ENCODE data around the gene B3GALT5. TPM values are rescaled to one million over a fixed set of nuclear protein-coding genes. Genes with fewer than 3 reads are reported as not detected.

The B3GALT5 gene
- total RNA-seq, 3 donors from 2014 or later = 2.3 to 2.9 TPM; not detected in 1

DNA sequence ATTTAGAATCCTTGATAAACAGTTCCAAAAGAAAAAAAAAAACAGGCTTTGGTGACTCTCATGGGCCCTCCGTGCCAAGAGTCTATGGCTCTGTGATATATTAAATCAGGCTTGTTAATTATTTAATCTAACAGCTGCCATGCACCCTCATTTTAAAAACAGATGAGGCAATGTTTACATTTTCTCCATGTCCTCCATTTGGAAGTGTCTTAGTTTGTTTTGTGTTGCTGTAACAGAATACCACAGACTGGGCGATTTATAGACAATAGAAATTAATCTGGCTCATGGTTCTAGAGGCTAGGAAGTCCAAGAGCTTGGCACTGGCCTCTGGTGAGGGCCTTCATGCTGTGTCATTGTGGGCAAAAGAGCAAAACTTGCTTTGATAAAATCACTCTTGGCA is 58.0 kb downstream of the B3GALT5 start:
- Histone ChIP-seq H3K9me3 (no peaks in the 10 kb centered on the region), H3K4me1 (no peaks in the 10 kb centered on the region), H3K4me3 (no peak overlapping the region), H3K27ac (peak overlapping the region in 1 of 2 donors; percentile 25), H3K27me3 (no peaks in the 10 kb centered on the region), H3K36me3 (no peaks in the 10 kb centered on the region)
- no peak for TF ChIP-seq POLR2AphosphoS5 (IDR thresholded peaks at IDR 0.05)
- no peak for DNase-seq (ENCODE audit: low spot score in 2 of 2)
- intact Hi-C loops (cut with DNase I; ENCODE audit: low total_unique reads) = no loop called here

DNA sequence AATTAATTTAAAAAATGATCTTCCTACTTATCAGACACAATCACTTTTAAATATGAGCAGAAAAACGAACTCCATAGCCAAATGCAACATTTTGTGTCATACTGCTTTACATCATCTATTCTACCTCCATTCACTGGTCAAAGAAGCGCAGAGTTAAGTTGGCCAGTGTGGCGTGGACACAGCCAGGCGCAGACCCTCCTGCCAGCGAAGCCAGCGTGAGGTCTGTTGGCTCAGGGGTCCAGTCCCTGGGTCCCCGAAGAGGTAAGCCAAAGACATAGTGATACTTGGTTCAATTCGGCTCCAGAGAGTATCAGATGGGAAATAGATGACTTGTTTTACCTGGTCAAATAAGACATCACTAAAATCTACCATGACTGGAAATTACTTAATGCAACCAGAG is 59.2 kb downstream of the B3GALT5 start:
- Histone ChIP-seq H3K27me3 (no peaks in the 10 kb centered on the region), H3K36me3 (no peaks in the 10 kb centered on the region), H3K4me1 (no peaks in the 10 kb centered on the region), H3K9me3 (no peaks in the 10 kb centered on the region), H3K27ac (no peak overlapping the region), H3K4me3 (no peak overlapping the region)
- no peak for TF ChIP-seq POLR2AphosphoS5 (IDR thresholded peaks at IDR 0.05)
- TF ChIP-seq POLR2A (IDR thresholded peaks at IDR 0.05) = no peak
- TF ChIP-seq, protein P1, sequence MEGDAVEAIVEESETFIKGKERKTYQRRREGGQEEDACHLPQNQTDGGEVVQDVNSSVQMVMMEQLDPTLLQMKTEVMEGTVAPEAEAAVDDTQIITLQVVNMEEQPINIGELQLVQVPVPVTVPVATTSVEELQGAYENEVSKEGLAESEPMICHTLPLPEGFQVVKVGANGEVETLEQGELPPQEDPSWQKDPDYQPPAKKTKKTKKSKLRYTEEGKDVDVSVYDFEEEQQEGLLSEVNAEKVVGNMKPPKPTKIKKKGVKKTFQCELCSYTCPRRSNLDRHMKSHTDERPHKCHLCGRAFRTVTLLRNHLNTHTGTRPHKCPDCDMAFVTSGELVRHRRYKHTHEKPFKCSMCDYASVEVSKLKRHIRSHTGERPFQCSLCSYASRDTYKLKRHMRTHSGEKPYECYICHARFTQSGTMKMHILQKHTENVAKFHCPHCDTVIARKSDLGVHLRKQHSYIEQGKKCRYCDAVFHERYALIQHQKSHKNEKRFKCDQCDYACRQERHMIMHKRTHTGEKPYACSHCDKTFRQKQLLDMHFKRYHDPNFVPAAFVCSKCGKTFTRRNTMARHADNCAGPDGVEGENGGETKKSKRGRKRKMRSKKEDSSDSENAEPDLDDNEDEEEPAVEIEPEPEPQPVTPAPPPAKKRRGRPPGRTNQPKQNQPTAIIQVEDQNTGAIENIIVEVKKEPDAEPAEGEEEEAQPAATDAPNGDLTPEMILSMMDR (IDR thresholded peaks at IDR 0.05) = no peak
- DNase-seq (ENCODE audit: low spot score in 2 of 2) = no peak
- intact Hi-C loops (cut with DNase I; ENCODE audit: low total_unique reads) = no loop called here

DNA sequence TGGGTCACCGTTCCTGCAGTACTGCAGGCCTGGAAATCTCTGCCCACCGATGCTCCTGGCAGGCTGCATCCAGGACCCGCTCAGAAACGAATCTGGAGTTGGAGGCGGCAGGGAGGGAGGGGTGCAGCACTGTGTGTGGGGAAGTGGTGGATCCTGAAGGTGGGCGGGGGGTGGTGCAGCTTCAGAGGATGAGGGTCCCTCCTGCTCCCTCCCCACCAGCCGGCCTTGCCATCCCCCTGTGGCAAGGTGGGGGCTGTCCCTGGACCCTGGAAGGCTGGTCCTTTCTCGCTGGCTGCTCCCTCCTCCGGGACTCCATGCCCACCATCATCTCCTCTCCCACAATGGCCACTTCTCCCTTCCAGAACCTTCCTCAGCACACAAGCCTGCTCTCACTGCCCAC is 60.4 kb downstream of the B3GALT5 start:
- H3K4me1 ChIP-seq = no peaks in the 10 kb centered on the region
- intact Hi-C loops (cut with DNase I; ENCODE audit: low total_unique reads) = no loop called here

DNA sequence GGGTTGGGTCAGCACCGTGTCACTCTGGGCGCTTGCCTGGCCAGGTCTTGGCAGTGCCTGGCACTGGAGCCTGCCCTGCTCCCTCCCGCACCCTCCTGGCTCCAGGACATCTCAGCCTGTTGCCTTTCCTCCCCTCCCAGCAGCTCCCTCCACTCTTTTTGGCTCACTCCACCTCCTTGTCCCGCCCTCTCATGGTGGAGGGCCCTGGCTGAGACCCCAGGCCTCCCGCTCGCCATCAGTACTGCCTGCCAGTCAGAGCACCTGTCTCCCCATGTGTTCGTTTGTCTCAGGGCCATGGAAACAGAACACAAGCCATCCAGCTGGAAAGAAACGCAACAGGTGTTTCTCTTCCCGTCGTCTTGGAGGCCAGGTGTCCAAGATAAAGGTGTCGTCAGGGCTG is 61.0 kb downstream of the B3GALT5 start:
- no peaks in the 10 kb centered on the region for H3K4me1 ChIP-seq
- no peak for TF ChIP-seq POLR2AphosphoS5 (IDR thresholded peaks at IDR 0.05)
- H3K4me3 ChIP-seq = no peak overlapping the region
- DNase-seq (ENCODE audit: low spot score in 2 of 2) = no peak
- no peaks in the 10 kb centered on the region for H3K36me3 ChIP-seq
- H3K27me3 ChIP-seq = no peaks in the 10 kb centered on the region
- intact Hi-C loops (cut with DNase I; ENCODE audit: low total_unique reads) = no loop called here
- no peak overlapping the region for H3K27ac ChIP-seq
- H3K9me3 ChIP-seq = no peaks in the 10 kb centered on the region

More for the DNA sequence above, 60.4 kb downstream of the B3GALT5 start:
- TF ChIP-seq, protein P1 (IDR thresholded peaks at IDR 0.05) = no peak
- no peak for TF ChIP-seq POLR2A (IDR thresholded peaks at IDR 0.05)
- TF ChIP-seq POLR2AphosphoS5 (IDR thresholded peaks at IDR 0.05) = no peak
- no peaks in the 10 kb centered on the region for H3K36me3 ChIP-seq
- H3K9me3 ChIP-seq = no peaks in the 10 kb centered on the region
- no peak overlapping the region for H3K27ac ChIP-seq
- H3K27me3 ChIP-seq = no peaks in the 10 kb centered on the region
- H3K4me3 ChIP-seq = no peak overlapping the region
- DNase-seq (ENCODE audit: low spot score in 2 of 2) = no peak

DNA sequence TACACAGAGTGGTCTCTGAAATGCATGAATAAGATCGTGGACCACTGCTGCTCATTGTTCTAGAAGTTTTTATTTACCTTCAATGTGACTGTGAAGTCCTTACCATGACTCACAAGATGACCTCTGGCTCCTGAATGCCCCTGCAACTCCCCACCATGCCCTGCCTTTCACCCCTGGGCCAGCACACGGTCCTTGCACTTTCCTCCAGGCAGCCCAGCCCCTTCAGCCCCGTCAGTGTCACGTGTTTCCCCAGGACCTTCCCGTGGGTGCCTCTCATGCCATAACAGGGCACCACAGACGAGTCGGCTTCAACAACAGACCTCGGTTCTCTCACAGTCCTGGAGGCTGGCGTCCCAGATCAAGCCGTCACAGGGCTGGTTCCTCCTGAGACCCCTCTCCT is 62.1 kb downstream of the B3GALT5 start:
- Histone ChIP-seq H3K36me3 (no peaks in the 10 kb centered on the region), H3K4me3 (no peak overlapping the region), H3K9me3 (no peaks in the 10 kb centered on the region), H3K27ac (no peak overlapping the region), H3K27me3 (no peaks in the 10 kb centered on the region), H3K4me1 (no peaks in the 10 kb centered on the region)
- DNase-seq (ENCODE audit: low spot score in 2 of 2) = no peak
- TF ChIP-seq, protein P1 (IDR thresholded peaks at IDR 0.05) = no peak
- TF ChIP-seq POLR2AphosphoS5 (IDR thresholded peaks at IDR 0.05) = no peak
- TF ChIP-seq POLR2A (IDR thresholded peaks at IDR 0.05) = no peak
- intact Hi-C loops (cut with DNase I; ENCODE audit: low total_unique reads) = no loop called here

DNA sequence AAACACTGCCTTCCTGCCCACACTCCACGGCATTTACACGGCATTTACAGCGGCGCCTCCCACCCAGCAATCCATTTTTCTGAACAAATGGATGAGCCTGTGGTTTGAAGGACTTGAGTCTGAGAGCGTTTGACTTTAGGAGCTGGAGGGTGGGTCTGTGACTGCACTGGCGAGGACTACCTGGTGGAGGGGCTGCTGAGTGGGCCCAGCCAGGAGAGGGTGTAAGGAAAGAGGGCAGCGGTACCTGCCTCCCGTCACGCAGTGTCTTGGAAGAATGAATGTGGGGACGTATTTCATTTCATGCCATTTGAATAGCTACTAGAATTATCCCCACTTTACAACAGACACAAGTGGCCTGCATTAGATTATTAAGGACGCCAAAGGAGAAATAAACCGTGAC is 62.9 kb downstream of the B3GALT5 start:
- Histone ChIP-seq H3K4me3 (no peak overlapping the region), H3K27ac (peak overlapping the region; percentile 14 to 43), H3K27me3 (no peaks in the 10 kb centered on the region), H3K36me3 (no peaks in the 10 kb centered on the region), H3K9me3 (no peaks in the 10 kb centered on the region), H3K4me1 (no peaks in the 10 kb centered on the region)
- intact Hi-C loops (cut with DNase I; ENCODE audit: low total_unique reads) = no loop called here
- no peak for DNase-seq (ENCODE audit: low spot score in 2 of 2)
- TF ChIP-seq, protein P1 (IDR thresholded peaks at IDR 0.05) = no peak
- TF ChIP-seq POLR2AphosphoS5 (IDR thresholded peaks at IDR 0.05) = no peak
- no peak for TF ChIP-seq POLR2A (IDR thresholded peaks at IDR 0.05)

All from breast epithelium (tissue), 4 donors.